ENCODE data around the gene IKZF1.
A peak's percentile ranks its signal among the peaks of the same experiment; 100 is the strongest.

Gene IKZF1

DNA sequence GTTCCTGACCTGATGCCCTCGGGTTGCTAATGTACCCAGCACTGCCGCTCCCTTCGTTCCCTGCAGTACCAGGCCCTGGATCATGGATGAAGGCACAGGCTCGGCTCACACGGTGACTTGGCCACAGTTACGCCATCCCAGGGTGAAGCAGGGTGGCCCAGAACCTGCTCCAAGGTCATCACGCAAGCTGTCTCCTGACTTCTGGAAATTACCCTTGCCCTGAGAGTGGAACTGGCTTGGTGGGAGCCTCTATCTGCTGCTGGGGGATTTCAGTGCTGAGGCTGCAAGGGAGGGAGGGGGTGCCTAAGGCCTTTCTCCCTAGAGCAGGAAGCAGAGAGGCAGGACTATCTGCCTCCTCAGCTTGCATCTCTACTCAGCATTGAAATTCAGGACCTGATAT, 109.0 kb downstream of the IKZF1 start:
- no peak for DNase-seq (ENCODE audit: low spot score)

DNA sequence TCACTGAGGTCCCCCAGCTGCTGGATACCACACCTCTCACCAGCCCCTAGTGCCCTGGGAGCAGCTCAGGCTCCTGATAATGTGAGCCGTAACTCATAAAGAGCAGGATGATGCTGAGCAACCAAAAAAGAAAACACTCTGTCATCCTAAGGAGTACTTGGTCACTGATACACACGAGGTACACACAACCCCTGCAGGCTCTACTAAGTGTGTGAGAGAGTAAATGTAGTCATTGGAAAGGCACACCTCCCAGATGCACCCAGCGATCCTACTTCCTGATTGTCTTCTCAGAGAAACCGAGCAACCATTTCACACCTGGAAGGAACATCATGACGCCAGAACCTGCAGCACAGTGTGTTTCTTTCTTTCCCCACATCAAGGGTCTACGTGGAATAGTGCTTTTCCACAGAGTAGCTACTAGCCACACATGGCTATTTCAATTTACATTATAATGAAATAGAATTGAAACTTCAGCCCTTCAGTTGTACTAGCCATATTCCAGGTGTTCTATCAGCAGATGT, 111.4 kb downstream of the IKZF1 start:
- DNase-seq (ENCODE audit: low spot score) = no peak

DNA sequence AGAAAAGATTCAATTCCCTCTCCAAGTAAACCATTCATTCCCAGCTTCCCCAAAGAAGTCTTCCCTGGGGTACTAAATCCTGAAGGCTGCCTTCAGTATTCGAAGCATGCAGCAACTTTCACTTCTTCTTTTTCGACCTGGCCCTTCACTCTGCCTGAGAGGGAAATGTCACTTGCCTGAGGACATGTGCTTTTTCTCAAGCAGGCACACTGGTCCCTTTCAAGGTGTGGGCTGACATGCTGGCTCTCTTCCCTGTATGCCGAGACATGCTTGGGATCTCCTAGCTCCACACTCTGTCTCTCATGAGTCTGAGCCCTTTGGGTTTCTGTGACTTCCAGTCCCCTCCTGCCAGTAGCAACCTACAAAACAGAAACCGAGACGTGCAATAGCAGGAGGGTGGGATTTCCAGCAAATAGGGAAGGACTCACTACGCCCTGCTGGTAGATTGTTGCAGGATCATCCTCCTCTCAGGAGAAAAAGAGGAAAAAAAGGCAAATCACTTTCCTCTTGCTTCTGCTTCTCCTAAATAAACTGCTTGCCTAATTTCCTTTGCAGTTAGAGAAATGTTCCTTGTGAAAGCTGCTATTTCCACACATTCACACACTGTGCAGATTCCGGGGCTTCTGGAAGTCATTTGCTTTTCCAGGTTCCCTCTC, 112.1 kb downstream of the IKZF1 start:
- DNase-seq (ENCODE audit: low spot score) = no peak

DNA sequence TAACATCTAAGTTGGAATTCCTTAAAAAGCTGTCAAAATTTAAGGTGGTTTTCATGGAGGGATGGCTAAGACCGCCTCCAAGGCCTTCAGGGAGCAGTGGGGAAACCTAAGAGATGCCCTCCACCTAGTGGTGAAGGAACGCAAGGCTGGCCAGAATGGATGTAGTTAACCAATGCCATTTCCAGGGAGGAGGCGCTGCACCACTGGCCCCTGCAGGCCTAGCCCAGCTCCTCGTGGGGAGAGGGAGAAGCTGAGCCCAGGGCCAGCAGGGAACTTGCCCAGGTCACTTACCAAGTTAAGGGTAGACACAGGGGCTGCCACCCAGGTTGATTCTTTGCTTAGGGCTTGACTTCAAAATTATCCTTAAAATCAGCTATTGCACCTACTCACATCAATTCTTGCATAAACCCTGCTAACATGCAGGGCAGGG, 113.6 kb downstream of the IKZF1 start:
- peak; percentile 77 for DNase-seq (ENCODE audit: low spot score)

DNA sequence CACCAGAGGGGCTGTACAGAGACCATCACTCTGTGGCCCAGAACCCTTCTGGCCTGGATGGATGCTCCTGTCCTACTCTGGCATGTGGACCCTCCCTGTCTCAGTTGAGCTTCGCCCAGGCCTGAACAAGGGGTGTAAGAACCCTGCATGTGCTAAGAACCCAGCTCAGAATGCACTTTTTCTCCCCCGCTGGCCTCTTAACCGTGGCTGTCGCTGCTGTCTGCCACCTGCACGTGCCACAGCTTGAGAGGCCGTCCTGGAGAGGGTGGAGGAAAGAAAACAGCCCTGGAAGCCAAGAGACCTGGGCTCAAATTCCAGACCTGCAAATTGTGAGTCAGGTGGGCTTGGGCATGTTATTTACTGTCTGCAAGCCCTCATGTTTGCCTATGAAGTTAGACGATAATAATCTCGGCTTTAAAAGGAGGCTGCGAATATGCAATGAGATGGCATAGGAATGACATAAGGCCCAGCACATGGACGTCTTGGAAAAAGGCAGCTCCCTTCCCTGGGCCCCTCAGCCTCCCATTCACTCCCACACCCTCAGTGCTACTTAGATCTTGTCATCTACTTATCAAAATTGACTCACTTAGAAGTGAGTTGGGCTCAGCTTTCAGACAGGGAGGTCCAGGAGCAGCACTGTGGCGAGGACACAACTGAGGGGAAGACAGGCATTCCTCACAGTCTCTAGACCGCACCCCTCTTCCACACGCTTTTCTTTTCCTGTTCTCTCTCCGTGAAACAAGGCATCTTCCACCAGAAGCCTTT, 114.2 kb downstream of the IKZF1 start:
- DNase-seq (ENCODE audit: low spot score) = no peak

DNA sequence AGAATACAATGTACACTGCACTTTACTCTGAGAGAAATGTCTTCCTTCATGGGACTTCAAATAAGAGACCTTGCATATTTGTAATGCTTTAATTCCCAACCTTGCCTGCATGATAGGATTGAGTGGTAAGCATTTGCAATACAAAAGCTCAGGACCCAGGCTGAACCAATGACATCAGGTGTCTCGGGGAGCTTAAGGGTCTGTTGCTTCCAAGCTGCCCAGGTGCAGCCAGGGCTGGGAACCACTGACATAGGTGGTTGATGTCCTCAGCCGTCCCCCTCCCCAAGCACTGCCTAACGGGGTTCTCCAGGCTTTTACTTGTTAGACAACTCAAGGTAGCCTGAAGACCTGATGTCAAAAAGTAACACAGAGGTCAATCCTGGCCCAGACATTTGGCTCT, 116.5 kb downstream of the IKZF1 start:
- DNase-seq (ENCODE audit: low spot score) = no peak

DNA sequence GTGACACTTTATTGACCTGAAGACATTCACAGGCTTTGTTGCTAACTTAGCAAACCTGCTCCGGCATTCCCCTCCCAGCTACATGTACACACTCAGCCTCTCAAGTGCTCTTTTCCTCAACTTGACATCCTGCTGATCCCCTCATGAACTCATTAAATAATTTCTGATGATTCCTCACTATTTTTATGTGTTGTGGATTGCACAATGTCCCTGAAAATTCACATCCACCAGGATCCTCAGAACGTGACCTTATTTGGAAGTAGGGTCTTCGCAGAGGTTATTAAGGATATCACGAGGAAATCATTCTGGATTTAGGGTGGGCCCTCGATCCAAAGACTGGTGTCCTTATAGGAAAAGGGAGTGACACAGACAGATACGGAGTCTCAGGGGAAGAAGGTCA, 118.3 kb downstream of the IKZF1 start:
- no peak for DNase-seq (ENCODE audit: low spot score)

DNA sequence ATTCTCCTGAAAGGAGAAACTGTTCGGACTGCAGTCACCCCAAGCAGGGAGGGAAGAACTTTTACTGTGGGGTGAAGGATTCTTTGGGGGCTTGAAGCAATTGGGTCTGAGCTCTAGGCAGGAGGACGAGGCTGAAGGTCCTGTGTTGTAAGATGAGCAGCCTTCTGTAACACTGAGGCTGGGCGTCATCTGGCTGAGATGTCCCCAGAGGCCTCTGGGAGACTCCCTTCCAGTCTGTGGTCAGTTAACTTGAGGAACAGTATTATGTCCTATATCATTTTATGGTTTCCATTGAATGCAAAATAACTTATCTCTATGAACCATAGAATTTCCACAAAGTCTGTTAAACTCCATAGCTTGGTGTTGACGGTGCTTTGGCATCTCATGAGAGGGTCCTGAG, 119.3 kb downstream of the IKZF1 start:
- no peak for DNase-seq (ENCODE audit: low spot score)

DNA sequence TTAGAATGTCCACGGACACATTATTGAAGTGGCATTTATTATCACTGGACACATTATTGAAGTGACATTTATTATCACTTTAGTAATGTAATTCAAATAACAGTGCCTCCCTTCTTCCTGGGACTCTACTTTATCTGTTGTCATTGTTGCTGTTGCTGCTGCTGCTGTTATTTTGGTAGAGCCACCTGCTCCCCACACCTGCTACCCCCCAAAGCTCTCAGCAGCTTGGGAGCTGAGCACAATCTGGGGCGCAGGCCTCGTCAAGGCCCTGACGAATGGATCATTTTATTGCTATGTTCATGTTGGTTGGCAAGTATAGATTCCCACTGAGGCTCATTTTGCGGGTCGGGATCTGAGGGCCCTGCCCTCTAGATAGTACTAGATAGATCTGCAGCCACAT, 120.8 kb downstream of the IKZF1 start:
- DNase-seq (ENCODE audit: low spot score) = no peak

DNA sequence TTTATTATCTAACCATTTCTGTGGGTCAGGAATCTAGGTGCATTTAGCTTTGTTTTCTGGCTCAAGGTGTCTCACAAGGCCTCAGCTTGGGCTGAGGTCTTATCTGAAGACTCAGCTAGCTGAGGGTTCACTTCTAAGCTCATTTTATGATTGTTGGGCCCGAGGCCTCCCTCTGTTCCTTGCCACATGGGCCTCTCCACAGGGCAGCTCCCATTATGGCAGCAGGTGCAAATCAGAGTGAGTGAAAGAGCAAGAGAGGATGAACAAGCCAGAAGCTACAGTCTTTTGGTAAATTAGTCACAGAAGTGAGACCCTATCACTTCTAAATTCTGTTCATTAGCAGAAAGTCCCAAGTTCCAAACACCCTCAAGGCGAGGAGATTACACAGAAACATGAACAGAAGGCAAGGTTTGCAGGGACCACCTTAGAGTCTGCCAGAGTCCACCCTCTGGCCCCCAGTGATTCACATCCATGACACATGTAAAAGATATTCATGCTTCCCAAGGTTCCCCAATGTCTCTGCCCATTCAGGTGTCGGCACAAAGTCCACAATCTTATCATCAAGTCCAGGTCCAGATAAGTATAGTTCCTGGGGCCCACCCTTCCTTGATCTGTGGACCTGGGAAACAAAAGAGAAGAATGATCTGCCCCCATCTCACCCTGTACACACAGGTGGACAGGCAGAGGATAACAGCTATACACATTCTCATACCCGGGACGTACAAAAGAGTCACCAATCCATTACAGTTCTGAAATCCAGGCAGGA, 121.9 kb downstream of the IKZF1 start:
- DNase-seq (ENCODE audit: low spot score) = no peak

DNA sequence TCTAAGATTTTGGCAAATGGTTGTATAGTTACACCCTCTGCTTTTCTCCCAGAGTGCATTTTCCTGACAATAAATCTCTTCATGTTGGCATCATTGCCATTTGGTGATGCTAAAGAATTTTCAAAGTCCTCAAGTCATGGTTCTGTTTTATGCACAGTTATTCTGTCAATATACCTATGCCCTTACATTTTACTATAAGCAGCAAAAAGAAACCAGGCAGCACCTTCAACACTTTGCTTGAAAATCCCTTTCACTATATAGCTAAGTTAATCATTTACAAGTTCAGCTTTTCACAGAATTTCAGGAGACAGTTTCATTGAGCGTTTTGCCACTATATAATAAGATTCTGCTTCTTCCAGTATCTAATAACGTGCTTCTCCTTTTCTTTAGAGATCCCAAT, 123.0 kb downstream of the IKZF1 start:
- no peak for DNase-seq (ENCODE audit: low spot score)

DNA sequence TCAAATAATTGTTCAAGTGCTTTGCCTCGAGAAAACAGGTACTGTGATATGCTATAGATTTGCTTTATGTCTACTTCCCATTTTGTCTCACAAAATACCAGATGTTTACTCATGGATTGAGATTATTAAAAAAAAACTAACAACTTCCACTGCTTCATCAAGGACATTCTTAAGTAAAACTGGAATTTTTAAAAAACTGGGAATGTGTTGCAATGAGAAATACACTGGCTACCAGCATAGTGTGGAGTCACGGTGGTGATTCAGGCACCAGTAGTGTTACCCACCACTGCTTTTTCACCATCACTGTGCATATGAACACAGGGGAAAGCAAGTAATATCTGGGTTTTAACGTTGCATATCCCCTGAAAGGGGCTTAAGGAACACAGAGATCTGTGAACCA, 124.4 kb downstream of the IKZF1 start:
- DNase-seq (ENCODE audit: low spot score) = no peak

DNA sequence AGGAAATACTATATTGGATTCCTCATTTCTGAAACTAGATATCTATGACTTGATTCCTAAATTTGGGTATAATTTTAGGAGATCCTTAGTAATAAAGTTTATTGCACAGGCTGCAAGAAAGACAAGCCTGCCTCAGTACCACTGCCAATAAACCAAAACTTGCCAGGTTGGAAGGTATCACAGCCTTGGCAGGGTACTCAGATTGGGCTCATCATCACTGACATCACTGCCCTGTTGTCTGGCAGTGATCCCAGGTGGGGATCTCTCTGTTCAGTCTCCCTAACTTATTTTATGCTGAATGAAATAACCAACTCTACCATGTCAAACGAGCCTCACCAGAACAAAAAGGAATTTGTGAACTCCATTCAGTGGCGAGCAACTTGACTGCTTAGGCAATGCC, 126.8 kb downstream of the IKZF1 start:
- no peak for DNase-seq (ENCODE audit: low spot score)

DNA sequence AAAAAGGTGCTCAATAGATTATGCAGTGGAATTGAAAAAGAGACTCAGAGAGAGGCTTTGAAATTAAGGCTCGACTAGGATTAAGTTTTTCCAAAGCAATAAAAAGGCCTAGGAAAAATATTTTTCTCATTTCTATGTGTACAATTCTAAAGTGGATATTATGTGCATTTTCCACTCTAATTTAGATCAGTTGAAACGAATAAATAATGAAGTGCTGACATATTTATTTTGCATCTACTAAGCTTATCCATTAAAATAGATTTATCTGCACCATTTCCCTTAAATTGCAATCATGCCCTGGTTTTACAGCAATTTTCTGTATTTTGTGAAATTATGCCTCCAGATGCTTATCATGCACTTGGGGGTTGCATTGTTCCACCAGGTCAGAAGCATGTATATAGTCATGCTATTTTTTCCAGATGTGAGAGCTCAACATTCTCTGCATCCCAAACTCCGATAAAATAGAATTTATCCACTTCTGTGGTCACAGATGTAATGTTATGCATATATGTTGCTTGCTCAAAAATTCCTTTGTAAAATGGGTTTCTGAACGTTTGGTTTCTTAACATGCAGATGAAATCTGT, 127.3 kb downstream of the IKZF1 start:
- DNase-seq (ENCODE audit: low spot score) = no peak

DNA sequence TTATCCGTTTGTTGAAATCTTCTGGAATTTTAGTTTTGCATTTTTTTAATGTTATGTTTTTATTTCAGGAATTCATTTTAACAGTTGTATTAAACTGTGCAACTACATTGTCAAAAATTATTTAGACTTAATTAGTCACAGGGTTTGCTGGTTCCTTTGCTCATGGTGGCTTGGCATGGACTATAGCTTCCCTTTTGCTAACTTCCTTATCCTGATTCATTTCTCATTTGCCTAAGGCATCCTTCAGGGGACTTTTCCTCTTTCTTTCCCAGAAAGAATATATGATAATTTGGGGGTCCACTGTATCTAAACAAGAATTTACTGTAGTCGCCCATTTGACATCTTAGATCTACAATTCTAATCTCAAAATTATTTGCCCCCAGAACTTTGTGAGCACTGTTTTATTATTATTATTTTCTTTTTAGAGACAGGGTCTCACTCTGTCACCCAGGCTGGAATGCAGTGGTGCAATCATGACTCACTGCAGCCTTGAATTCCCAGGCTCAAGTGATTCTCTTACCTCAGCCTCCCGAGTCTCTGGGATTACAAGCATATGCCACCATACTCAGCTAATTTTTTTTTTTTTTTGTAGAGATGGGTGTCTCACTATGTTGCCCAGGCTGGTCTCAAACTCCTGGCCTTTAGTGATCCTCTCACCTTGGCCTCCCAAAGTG, 131.8 kb downstream of the IKZF1 start:
- DNase-seq (ENCODE audit: low spot score) = no peak

DNA sequence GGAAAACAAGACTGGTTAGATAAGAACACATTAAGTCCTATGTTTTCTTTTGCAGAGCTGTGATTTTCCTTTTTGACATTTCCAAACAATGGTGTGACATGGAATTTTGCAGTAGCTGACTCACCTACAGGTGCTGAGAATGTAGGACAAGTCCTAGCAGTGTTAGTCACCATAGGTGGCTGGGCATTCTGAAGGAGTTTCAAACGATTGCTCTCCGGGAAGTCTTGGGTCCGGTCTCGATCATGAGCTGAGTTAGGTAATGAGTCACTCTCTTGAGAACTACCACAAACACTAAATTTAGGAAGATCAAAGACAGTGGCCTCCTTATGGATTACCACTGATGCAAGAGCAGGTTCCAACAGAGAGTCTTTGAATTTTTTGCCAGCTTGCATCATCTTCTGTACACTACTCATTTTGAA, 142.0 kb downstream of the IKZF1 start:
- DNase-seq (ENCODE audit: low spot score) = no peak

DNA sequence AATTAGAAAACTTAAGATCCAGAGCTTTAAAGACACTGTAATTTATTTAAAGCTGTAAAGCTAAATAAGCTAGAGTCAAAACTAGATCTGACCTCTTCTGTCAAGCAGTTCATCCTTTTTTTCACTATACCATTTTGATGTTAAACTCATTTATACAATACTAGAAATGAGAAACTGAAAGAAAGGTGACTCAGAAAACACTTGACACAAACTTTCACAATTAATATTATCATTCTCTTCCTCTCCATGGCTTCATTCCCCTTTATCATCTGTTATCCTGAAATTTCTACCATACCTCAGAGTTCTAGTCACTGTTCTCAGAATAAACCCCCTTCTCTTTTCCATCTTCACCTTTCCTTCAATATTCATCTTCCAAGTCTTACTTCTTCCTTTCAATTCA, 144.3 kb downstream of the IKZF1 start:
- no peak for DNase-seq (ENCODE audit: low spot score)

DNA sequence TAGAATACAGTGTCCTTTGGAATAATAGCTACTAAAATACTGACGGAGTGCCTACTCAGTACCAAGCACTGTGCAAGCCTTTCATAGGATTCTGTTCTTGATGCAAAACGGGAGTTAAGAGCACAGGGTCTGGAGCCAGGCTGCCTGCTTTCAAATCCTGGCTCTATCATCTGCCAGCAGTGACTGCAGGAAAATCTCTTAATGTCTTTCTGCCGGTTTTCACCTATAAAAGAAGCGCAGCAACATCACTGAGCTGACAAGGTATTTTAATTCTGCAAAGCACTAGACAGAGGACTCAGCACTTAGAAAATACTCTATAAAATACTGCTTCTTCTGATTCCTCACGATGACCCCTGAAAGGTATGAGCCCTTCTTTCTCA, 145.0 kb downstream of the IKZF1 start:
- DNase-seq (ENCODE audit: low spot score) = no peak

DNA sequence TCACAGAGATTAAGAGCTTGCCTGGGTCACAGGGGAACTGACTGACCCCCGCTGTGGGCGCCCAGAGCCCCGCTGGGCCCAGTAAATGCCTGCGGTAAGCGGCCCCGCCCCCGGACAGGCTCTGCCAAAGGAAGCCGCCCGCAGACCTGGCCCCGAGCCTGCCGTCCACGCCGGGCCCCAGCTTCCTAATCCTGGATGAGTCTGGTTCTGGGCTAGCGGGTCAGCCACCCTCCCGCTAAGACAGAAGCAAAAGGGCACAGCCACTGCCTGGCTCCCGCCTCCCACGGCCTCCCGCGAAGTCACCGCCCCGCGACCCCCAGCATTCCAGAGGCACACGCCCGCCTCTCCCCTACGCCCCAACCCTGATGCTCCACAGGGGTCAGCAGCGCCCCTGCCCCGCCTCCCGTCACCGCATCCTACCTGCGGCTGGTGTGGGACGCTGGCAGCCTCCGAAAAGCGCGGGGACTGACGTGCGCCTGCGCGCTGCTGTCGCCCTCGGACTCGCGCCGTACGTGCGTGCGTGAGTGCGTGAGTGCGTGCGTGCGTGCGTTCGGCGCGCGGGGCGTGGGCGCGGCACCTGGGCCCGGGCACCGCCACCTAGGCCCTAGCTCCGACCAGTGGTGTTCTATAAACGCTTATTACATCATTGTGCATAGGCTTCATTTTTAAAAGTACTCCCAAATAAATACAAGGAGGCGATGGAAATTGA, 145.5 kb downstream of the IKZF1 start, which contains the start of gene FIGNL1:
Gene FIGNL1 (minus strand): TSS at position 470 of the 709 bp plus-strand sequence. CDS start 3,063 bp downstream, outside the sequence.
- DNase-seq (ENCODE audit: low spot score) = peak; percentile 78

DNA sequence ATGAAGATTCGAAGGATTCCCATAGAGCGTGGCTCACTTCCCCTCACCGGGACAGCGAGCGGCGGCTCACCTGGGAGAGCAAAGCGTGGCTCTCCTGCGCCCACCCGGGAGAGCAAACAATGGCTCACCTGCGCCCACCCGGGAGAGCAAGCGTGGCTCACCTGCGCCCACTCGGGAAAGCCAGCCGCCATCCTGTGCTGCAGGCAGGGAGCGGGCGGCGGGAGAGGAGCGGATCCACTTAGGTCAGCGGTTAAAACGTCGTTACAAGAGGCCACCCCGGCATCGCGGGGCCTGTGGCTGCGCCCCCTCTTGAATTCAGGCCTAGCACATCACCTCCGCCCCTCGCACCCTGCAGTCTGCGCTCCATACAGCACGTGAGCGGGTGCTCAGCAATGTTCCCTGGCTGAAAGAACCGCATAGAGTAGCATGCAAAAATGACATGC, 146.1 kb downstream of the IKZF1 start:
- no peak for DNase-seq (ENCODE audit: low spot score)

All from hematopoietic multipotent progenitor cell treated with erythropoietin and hydrocortisone succinate and interleukin-3 and kit ligand, for 17 days (in vitro differentiated cells).